ENCODE measurements around the gene NAV2.
"Not testable (repeated sequence)": the region's sequence is repeated elsewhere in the genome, so short reads cannot be mapped to it uniquely, and the experiment has no call there.

NAV2 gene

GRCh38 chr11:20002312-20003216, 289.9 kb downstream of the NAV2 start:
- no peak for DNase-seq (ENCODE audit: low read depth)

GRCh38 chr11:20003351-20003750, 290.7 kb downstream of the NAV2 start:
- no peak for DNase-seq (ENCODE audit: low read depth)

DNA sequence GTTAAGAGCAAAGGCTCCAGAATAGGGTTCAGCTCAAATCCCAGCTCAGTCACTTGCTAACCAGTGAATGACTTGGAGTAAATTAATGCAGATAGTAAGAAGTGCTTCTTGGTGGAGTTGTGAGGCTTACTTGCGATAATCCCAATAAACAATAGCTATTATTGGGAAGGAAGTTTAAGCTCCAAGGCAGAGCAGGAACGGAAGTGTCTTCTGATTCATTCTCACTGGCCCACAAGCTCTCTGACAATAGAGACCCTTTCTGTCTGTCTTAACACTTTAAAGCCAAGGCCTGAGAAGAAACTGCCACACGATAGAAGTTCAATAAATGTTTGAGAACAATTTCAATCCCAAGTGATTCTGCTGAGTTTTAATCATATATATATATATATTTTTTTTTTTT, 292.2 kb downstream of the NAV2 start:
- no peak for DNase-seq (ENCODE audit: low read depth)

GRCh38 chr11:20005747-20006146, 293.1 kb downstream of the NAV2 start:
- DNase-seq (ENCODE audit: low read depth), result no peak

GRCh38 chr11:20006618-20007017, 294.0 kb downstream of the NAV2 start:
- not testable (repeated sequence) for DNase-seq (ENCODE audit: low read depth)

DNA sequence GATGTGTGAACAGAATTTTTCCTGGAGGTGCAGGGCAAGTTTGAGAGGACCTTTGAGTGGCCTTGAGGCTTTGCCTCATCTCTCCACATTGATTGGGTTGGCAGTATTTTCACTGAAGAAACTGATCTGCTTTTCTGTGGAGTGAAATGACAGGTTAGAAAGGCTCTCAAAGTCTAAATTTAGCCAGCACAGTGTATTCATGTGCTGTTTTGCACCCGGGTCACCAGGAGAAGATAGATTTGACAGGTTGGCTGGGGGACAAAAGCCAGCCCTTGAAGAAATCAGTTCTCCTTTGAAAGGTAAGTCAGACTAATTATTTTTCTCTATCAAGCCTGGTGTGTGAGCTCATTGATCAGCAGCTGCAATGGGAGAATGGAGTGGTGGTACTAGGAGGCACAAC, 294.7 kb downstream of the NAV2 start:
- DNase-seq (ENCODE audit: low read depth), result no peak

DNA sequence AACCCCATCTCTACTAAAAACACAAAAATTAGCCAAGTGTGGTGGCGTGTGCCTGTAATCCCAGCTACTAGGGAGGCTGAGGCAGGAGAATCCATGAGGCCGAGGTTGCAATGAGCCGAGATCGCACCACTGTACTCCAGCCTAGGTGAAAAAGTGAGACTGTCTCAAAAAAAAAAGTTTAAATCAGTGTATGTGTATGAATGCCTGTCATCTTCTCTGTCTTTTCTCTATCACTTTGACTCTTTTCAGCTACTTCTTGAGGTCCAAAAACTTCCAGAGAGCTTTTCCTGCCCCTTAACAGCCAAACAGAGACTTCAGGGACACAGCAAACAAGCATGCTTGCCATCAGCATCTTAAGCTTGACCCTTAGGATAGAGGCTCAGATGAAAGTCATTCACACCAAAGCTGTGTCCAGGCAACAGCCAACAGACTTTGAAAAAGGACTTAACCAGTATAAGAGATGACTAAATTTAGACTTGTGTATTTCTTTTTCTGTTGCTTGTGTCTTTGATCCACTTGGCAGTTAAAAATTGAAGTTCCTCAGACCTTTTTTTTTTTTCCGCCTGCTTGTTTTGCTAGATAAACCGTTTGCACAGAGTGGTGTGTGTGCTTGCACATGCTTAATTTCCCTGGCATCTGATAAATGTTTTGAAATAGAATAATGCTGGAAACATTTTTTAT, 295.7 kb downstream of the NAV2 start:
- DNase-seq (ENCODE audit: low read depth), result no peak

DNA sequence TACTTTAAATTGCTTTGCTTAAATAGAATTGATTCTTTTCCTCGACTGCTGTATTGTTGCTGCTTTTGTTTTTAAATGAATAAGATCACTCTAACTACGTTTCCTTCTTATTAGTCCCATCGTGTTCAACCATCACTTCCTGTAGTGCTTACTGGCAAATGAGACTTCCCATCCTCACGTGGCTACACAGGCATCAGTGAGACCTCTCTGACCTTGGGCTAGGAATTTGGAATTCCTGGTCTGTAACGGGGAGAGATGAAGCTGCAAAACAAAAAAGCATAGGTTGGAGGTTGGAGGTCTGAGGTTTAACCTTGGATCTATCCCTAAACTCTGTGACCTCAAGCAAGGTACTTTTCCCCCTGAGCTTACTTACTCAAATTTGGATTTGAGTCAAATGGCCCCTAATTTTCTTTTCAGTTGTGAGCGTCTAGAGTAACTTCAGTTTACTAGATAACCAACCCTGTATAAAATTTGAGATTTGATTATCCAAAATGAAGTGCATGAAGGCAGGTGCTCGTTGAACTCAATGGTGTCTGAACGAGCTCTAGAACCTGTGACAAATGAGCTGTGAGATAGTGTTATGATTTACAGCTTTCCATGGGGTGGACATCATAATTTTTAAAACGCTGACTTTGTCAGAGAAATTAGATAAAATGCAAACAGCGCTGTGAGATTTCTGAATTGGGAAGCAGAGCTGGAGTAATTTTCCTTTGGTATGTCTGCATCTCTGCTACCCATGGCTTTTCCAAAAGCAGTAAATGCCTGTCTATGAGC, 296.4 kb downstream of the NAV2 start:
- no peak for DNase-seq (ENCODE audit: low read depth)

GRCh38 chr11:20010156-20010850, 297.7 kb downstream of the NAV2 start:
- no peak for DNase-seq (ENCODE audit: low read depth)

- no peak for DNase-seq (ENCODE audit: low read depth)
Observed at GRCh38 chr11:20010851-20011225, 298.2 kb downstream of the NAV2 start.

GRCh38 chr11:20011307-20011951, 298.8 kb downstream of the NAV2 start:
- no peak for DNase-seq (ENCODE audit: low read depth)

DNA sequence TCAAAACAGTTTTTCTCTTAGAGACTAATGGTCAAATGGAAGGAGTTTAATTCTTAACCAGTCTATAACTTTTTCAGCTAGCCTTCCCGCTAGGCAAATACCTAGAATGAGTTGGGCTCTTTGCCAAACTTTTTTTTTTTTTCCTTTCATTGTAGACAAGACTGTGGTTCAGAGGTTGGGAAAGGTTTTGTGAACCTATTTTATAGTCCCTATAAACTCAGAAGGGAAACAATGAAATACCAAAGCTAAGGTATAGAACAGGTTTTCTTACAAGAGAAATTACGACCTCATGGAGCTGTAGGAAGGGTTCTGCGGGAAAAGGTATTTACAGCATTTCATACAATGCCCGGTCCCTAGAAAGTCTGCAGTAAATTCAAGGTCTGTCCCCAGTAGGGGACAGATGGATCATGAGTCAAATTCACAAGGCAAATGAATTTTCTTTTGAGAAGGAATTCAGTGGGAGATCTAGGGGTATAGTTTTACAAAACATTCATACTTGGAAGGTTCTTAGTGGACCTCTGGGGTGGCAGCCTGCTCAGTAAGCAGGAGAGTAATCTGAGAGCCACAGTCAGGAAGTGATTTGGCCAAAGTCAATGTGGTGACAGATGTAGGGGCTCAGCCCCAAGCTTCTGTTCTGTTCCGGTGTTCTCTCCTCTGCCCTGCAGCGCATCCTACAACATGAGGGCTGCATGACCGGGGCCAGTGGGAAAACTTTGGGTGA, 300.9 kb downstream of the NAV2 start:
- no peak for DNase-seq (ENCODE audit: low read depth)

- no peak for DNase-seq (ENCODE audit: low read depth)
Observed at GRCh38 chr11:20014067-20014402, 301.4 kb downstream of the NAV2 start.

GRCh38 chr11:20015101-20015500, 302.5 kb downstream of the NAV2 start:
- no peak for DNase-seq (ENCODE audit: low read depth)

GRCh38 chr11:20015529-20016427, 303.1 kb downstream of the NAV2 start:
- DNase-seq (ENCODE audit: low read depth), result no peak

DNA sequence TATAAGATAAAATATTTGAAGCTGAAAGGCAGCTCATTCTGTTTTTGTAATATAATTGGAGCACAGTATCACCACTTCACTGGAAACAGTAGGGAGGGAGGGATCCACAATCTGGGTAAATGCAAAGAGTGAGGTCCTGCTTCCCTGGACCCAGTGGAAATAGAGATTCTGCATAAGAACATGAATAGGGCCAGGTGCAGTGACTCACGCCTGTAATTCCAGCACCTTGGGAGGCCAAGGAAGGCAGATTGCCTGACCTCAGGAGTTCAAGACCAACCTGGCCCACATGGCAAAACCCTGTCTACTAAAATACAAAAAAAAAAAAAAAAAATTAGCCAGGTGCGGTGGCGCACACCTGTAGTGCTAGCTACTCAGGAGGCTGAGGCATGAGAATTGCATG, 303.9 kb downstream of the NAV2 start:
- no peak for DNase-seq (ENCODE audit: low read depth)

- DNase-seq (ENCODE audit: low read depth), result no peak
Observed at GRCh38 chr11:20017320-20017719, 304.7 kb downstream of the NAV2 start.

- no peak for DNase-seq (ENCODE audit: low read depth)
Observed at GRCh38 chr11:20020198-20020597, 307.6 kb downstream of the NAV2 start.

- DNase-seq (ENCODE audit: low read depth), result no peak
Observed at GRCh38 chr11:20020716-20021115, 308.1 kb downstream of the NAV2 start.

GRCh38 chr11:20021212-20021611, 308.6 kb downstream of the NAV2 start:
- no peak for DNase-seq (ENCODE audit: low read depth)
